ENCODE results near the gene MN1.

Gene MN1

GRCh38 chr22:27832606-27833005 lies 31.1 kb upstream of the MN1 start:
- no peak for DNase-seq (ENCODE audit: low read depth in 1 of 2, low spot score in 1 of 2)
- Histone ChIP-seq H3K27ac (replicated peaks) (no peak overlapping the region), H3K4me3 (replicated peaks; ENCODE audit: insufficient read depth, low read length) (no peak overlapping the region), H3K27me3 (ENCODE audit: insufficient read depth, poor library complexity, severe bottlenecking) (no peaks in the 10 kb centered on the region)
- TF ChIP-seq POLR2AphosphoS5 (IDR thresholded peaks at IDR 0.05; ENCODE audit: low read depth), result no peak
- no peak for TF ChIP-seq GABPA (IDR thresholded peaks at IDR 0.05; ENCODE audit: low read depth)
- no peak for TF ChIP-seq CTCF (IDR thresholded peaks at IDR 0.05; ENCODE audit: insufficient read depth, low read length)
- TF ChIP-seq REST (IDR thresholded peaks at IDR 0.05; ENCODE audit: insufficient replicate concordance, low read depth), result no peak
- TF ChIP-seq SPI1 (IDR thresholded peaks at IDR 0.05; ENCODE audit: borderline replicate concordance, low read depth), result no peak

- Histone ChIP-seq H3K4me3 (replicated peaks; ENCODE audit: insufficient read depth, low read length) (no peak overlapping the region), H3K27ac (replicated peaks) (no peak overlapping the region), H3K27me3 (ENCODE audit: insufficient read depth, poor library complexity, severe bottlenecking) (no peaks in the 10 kb centered on the region)
- no peak for DNase-seq (ENCODE audit: low read depth in 1 of 2, low spot score in 1 of 2)
- no peak for TF ChIP-seq SPI1 (IDR thresholded peaks at IDR 0.05; ENCODE audit: borderline replicate concordance, low read depth)
- TF ChIP-seq GABPA (IDR thresholded peaks at IDR 0.05; ENCODE audit: low read depth), result no peak
- no peak for TF ChIP-seq REST (IDR thresholded peaks at IDR 0.05; ENCODE audit: insufficient replicate concordance, low read depth)
- TF ChIP-seq CTCF (IDR thresholded peaks at IDR 0.05; ENCODE audit: insufficient read depth, low read length), result no peak
- TF ChIP-seq POLR2AphosphoS5 (IDR thresholded peaks at IDR 0.05; ENCODE audit: low read depth), result no peak
Measured at GRCh38 chr22:27829620-27830019, 28.1 kb upstream of the MN1 start.

- Histone ChIP-seq H3K27me3 (ENCODE audit: insufficient read depth, poor library complexity, severe bottlenecking) (no peaks in the 10 kb centered on the region), H3K27ac (replicated peaks) (no peak overlapping the region), H3K4me3 (replicated peaks; ENCODE audit: insufficient read depth, low read length) (no peak overlapping the region)
- TF ChIP-seq GABPA (IDR thresholded peaks at IDR 0.05; ENCODE audit: low read depth) (no peak), POLR2AphosphoS5 (IDR thresholded peaks at IDR 0.05; ENCODE audit: low read depth) (no peak), CTCF (IDR thresholded peaks at IDR 0.05; ENCODE audit: insufficient read depth, low read length) (no peak), REST (IDR thresholded peaks at IDR 0.05; ENCODE audit: insufficient replicate concordance, low read depth) (no peak), SPI1 (IDR thresholded peaks at IDR 0.05; ENCODE audit: borderline replicate concordance, low read depth) (no peak)
- DNase-seq (ENCODE audit: low read depth in 1 of 2, low spot score in 1 of 2), result no peak
Measured at GRCh38 chr22:27827604-27828587, 26.3 kb upstream of the MN1 start.
